NCI-H146 (cell line): ENCODE measurements around the gene A3GALT2.
A peak's percentile ranks its signal among the peaks of the same experiment; 100 is the strongest.

ENCODE experiments used
- DNase-seq: peaks from one replicate; lab custom pipeline; 2025; lab: John Stamatoyannopoulos, UW

Gene A3GALT2

DNA sequence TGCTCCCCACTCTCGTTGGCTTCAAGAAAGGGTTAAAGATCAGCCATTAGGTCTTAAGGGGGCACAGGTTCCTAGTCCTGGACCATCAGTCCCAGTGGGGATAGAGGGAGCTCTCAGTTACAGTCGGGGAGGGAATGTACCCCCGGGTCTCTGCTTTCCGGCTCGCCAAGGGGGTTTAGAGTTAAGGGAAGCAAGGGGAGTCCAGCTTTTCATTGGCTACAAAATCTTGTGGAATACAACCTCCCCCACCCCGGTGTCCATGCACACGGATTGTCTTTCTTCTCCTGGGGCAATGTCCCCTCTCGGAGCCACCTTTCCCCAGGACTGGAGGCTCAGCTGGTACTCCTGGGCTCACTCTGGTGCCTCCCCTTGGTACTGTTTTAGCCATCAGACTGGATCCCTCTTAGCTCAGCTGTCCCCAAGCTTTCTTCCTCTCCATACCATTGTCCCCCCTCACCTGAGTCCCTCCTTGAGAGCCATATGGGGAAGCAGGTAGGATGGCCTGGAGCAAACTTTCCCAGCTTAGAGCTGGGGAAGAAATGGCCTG lies at the start of gene A3GALT2:
TSS of gene A3GALT2 (minus strand) at position 480 of the 547 bp plus-strand sequence. CDS start at position 480, 0 bp downstream.
- DNase-seq = no peak

DNA sequence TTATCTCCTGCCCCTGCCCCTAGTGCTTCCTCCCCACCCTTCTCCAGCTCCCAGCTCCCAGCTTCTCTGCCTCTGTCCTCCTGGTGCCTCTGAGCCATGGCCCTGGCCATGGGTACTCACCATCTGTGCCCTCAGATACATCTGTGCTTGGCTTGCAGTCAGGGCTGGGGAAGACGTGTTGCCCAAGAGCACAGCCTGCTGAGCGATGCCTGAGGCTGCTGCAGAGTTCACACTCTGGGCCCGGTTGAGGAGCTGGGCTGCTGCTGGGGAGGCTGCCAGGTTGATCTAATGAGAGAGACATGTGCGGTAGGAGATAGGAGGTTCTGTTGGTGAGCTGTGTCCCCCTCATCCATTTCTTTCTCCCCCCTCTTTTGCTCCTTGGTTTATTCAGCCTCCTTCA lies 49.4 kb upstream of the A3GALT2 start:
- DNase-seq = no peak

GRCh38 chr1:33369764-33370163 lies 48.9 kb upstream of the A3GALT2 start:
- no peak for DNase-seq

DNA sequence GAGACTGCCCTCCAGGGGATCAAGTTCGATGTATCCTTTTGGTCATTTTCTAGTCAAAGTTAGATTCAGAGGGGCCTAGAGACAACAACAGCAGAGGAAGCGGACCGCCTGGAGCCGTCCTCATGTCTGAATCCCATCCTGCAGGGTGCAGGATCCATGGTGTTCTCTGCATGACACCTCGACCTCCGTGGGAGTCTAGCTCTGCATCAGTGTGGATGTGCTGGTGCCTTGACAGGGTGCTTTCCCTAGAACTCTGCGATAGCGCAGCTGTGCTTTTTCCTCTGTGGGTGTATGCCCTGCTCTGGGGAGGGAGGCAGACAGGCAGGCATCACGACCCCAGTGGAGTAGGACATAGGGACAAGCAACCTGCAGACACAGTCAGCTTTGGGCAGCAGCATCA lies 48.2 kb upstream of the A3GALT2 start:
- DNase-seq = no peak

- no peak for DNase-seq
Measured at GRCh38 chr1:33368431-33368830, 47.5 kb upstream of the A3GALT2 start.

GRCh38 chr1:33367485-33368405 lies 46.8 kb upstream of the A3GALT2 start:
- DNase-seq = peak; percentile 53

- DNase-seq = no peak
Measured at GRCh38 chr1:33366762-33367484, 46.0 kb upstream of the A3GALT2 start.

GRCh38 chr1:33365560-33365997 lies 44.7 kb upstream of the A3GALT2 start:
- DNase-seq = no peak

GRCh38 chr1:33364565-33364918 lies 43.6 kb upstream of the A3GALT2 start:
- no peak for DNase-seq

GRCh38 chr1:33363470-33363861 lies 42.6 kb upstream of the A3GALT2 start:
- peak; percentile 44 for DNase-seq

- DNase-seq = no peak
Measured at GRCh38 chr1:33363021-33363420, 42.1 kb upstream of the A3GALT2 start.

GRCh38 chr1:33361532-33362235 lies 40.8 kb upstream of the A3GALT2 start:
- no peak for DNase-seq

DNA sequence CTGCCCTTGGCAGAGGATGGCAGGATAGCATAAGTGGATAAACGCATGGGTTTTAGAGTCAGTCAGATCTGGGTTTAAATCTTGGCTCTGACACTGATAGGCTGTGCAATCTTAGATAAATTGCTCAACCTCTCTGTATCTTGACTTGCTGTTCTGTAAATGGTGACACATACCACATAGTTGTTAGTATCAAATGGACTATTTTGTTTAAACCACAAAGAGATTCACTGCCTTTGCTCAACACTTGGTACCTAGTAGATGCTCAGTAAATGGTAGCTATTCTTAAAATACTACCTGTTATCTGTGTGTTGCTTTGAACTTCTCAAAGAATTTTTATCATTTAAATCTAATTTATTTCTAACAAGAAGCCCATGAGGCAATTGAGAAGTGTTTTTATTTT lies 39.5 kb upstream of the A3GALT2 start:
- no peak for DNase-seq

- no peak for DNase-seq
Measured at GRCh38 chr1:33359931-33360330, 39.0 kb upstream of the A3GALT2 start.

DNA sequence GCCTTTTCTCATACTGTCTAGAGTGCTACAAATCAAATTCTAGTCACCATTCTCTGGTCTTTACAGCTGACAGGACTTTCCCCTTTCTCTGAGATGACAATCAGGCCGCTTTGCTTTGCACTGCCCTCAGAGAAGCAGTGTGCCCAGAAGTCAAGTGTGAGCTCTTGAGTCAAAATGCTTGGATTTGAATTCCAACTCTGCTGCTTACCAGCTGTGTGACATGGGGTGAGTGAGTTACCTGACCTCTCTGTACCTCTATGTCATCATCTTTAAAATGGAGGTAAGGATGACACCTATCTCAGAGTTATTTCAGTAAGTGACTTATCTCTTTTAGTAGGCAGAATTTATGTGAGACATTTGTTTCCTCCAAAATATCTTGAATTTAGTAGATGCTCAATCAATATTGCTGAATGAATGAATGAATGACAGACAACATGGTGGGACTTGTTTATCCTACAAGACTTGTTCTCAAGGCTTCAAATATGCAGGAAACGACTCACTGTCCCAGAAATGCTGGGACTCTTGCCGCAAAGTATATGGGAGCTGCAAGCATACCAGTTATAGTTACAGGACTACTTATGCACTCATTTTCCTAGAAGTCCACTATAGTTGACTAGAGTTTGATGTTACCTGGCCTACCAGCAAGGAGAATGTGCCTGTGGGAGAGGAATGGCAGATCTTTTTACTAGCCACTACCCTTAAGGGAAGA lies 38.1 kb upstream of the A3GALT2 start:
- no peak for DNase-seq

DNA sequence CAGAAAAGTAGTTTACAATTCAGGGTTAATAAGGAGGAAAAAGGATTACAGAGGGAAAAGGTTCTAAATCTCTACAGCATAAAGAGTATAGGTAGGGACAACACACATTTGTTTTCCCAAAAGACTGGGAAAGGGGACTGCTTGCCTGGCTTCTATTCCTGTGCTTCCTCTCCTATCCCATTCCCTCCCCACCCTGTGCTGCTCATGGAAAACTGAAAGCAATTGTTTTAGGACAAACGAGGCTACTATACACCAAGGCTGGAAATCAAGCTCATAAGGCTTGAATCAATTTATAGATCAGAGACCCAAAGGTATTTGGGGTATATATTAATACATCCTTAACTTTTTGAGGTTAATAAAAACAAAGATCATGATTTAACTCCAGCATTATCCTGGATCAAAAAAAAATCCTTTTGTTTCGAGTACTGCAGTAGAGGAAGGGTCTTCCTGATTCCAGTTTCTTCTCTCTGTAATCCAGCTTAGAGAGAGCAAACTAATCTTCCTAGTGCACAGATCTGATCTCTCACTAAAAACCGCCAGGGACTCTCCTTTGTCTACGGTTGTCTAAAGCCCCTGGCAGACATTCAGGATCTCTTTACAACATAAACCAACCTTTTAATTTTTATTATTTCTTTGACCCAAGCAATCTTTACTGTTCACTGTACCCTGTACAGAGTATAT lies 37.4 kb upstream of the A3GALT2 start:
- no peak for DNase-seq

DNA sequence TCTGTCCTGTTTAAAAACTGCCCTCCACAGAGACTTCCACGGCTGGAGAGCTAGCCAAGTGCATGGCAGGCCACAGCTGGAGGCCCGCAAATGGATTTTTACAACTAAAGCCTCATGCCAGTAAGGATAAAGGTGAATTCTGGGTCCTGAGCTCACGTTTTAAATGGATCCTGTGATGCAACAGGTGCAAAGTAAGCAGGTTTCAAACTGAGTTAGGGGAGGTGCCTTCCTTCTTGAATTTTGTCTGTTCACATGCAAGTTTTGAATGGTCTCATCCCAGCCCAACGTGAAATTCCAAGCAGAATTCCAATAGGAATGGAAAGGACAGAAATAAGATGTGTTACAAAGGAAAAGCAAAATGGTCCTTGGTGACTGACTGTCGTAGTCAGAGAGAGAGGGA lies 36.2 kb upstream of the A3GALT2 start:
- DNase-seq = no peak

GRCh38 chr1:33354707-33355316 lies 33.9 kb upstream of the A3GALT2 start:
- no peak for DNase-seq

GRCh38 chr1:33353531-33353930 lies 32.6 kb upstream of the A3GALT2 start:
- no peak for DNase-seq

DNA sequence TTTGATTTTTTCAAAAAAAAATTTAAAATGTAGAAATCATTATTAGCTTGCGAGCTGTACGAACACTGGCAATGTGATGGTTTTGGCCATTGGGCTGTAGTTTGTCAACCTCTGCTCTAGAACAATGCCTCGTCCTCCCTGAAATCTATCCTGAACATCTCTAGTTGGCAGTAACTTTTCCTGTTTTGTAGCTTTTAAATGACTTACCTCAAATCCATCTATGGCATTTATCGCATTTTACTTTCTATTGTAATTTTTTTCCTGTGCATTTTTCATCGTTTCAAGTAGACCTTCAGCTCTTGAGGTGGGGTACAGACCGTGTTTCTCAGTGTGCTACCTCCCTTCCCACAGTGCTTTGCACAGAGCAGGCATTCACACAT lies 30.4 kb upstream of the A3GALT2 start:
- no peak for DNase-seq
